KMS-11 (cell line): Measurements from ENCODE around the gene TXNDC16.

Source experiments
- H2AFZ ChIP-seq: fragments of 200-600 bp; sonication (generic); 2 replicates; pipeline ENCODE4 v1.6.1; 2016; ENCODE audit warnings: antibody characterized with exemption, mixed run types, low read depth
- H3K27ac ChIP-seq: fragments of 200-600 bp; sonication (generic); 2 replicates; pipeline ENCODE4 v1.6.1; 2016; ENCODE audit warnings: mild to moderate bottlenecking, mixed run types
- H3K27me3 ChIP-seq: fragments of 200-600 bp; sonication (generic); 2 replicates; pipeline ENCODE4 v1.6.1; 2017; ENCODE audit warnings: mild to moderate bottlenecking, low read depth, mixed run types, moderate library complexity; ENCODE audit not compliant: insufficient read depth
- H3K36me3 ChIP-seq: fragments of 200-600 bp; sonication (generic); 2 replicates; pipeline ENCODE4 v1.6.1; 2017; ENCODE audit warnings: mild to moderate bottlenecking, mixed run types; ENCODE audit not compliant: insufficient read depth
- H3K4me1 ChIP-seq: fragments of 200-600 bp; sonication (generic); 2 replicates; pipeline ENCODE4 v1.6.1; 2016; ENCODE audit warnings: mild to moderate bottlenecking, low read depth, mixed run types; ENCODE audit not compliant: poor library complexity, severe bottlenecking
- H3K4me2 ChIP-seq: fragments of 200-600 bp; sonication (generic); 2 replicates; pipeline ENCODE4 v1.7.0; 2016; ENCODE audit warnings: mild to moderate bottlenecking, mixed run types
- H3K4me3 ChIP-seq: fragments of 200-600 bp; sonication (generic); IDR thresholded peaks from 2 replicates; pipeline ENCODE4 v1.6.1; 2017; ENCODE audit warnings: low read depth, low read length, mixed read lengths; ENCODE audit not compliant: insufficient read depth
- H3K79me2 ChIP-seq: fragments of 200-600 bp; sonication (generic); 2 replicates; pipeline ENCODE4 v1.6.1; 2016; ENCODE audit warnings: low read depth, mixed run types; ENCODE audit not compliant: insufficient read depth
- H3K9ac ChIP-seq: fragments of 200-600 bp; sonication (generic); 2 replicates; pipeline ENCODE4 v1.6.1; 2016; ENCODE audit warnings: mild to moderate bottlenecking, mixed run types
- H4K20me1 ChIP-seq: fragments of 200-600 bp; sonication (generic); 2 replicates; pipeline ENCODE4 v1.6.1; 2016; ENCODE audit warnings: mild to moderate bottlenecking, mixed run types; ENCODE audit not compliant: insufficient read depth
- TF ChIP-seq, protein P1 (sequence below): fragments of 200-600 bp; sonication (generic); conservative IDR thresholded peaks from 2 replicates; pipeline ENCODE4 v1.6.1; 2017; ENCODE audit warnings: low read depth, mild to moderate bottlenecking, antibody characterized with exemption, low read length, moderate library complexity, mixed read lengths

The TXNDC16 gene

DNA sequence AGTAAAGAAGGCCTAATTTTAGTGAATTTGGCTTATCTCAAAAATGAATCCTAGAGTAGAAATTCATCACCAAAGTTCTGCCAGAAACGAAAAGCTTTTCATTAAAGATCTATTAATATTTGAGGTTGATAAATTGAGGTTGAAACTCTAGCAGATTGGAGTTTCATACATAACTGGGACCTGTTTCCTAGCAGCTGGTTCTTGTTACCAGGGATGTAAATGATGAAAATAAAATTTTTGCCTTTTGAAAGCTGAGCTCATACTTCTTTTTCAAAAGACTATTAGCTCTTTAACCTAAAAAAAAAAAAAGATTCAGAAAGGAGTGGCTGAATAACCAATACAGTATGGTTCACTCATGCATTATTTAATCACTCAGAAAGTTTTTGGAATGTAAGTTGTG is 139.9 kb downstream of the TXNDC16 start:
- H3K79me2 ChIP-seq = no peaks in the 10 kb centered on the region
- no peaks in the 10 kb centered on the region for H4K20me1 ChIP-seq
- H3K4me3 ChIP-seq = no peak overlapping the region
- no peak overlapping the region for H2AFZ ChIP-seq
- H3K27me3 ChIP-seq = no peaks in the 10 kb centered on the region
- H3K4me1 ChIP-seq = peaks cover 12% of the 10 kb centered on the region
- H3K27ac ChIP-seq = peak overlapping the region; percentile 20; the same call in 1 of the 2 replicates
- H3K9ac ChIP-seq = no peak overlapping the region
- H3K4me2 ChIP-seq = peak overlapping the region; percentile 21; the same call in 1 of the 2 replicates
- TF ChIP-seq, protein P1, sequence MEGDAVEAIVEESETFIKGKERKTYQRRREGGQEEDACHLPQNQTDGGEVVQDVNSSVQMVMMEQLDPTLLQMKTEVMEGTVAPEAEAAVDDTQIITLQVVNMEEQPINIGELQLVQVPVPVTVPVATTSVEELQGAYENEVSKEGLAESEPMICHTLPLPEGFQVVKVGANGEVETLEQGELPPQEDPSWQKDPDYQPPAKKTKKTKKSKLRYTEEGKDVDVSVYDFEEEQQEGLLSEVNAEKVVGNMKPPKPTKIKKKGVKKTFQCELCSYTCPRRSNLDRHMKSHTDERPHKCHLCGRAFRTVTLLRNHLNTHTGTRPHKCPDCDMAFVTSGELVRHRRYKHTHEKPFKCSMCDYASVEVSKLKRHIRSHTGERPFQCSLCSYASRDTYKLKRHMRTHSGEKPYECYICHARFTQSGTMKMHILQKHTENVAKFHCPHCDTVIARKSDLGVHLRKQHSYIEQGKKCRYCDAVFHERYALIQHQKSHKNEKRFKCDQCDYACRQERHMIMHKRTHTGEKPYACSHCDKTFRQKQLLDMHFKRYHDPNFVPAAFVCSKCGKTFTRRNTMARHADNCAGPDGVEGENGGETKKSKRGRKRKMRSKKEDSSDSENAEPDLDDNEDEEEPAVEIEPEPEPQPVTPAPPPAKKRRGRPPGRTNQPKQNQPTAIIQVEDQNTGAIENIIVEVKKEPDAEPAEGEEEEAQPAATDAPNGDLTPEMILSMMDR = no peak
- no peaks in the 10 kb centered on the region for H3K36me3 ChIP-seq

DNA sequence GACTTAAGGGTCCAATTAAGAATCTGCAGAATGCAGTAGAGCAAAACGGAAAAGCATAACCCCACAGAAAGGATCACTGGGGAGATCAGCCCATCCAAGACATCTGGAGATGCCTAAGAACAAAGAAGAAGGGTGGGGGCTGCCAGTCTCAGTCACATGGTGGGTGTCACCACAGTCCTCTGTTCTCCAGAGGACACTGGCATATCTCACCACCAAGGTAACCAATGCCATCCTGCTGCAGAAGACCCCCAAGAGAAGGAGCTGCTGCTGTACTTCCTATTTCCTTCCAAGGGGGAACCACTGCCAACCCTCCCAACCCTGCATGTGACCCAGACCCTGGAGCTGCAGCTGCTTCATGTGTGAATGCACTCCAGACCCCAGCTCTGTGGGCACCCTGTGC is 147.0 kb downstream of the TXNDC16 start:
- Histone ChIP-seq H3K27ac (no peak overlapping the region), H3K4me3 (no peak overlapping the region), H3K4me2 (no peak overlapping the region), H3K27me3 (no peaks in the 10 kb centered on the region), H2AFZ (no peak overlapping the region), H3K36me3 (no peaks in the 10 kb centered on the region), H3K79me2 (no peaks in the 10 kb centered on the region), H3K4me1 (no peaks in the 10 kb centered on the region), H3K9ac (no peak overlapping the region), H4K20me1 (no peaks in the 10 kb centered on the region)
- TF ChIP-seq, protein P1 = no peak

DNA sequence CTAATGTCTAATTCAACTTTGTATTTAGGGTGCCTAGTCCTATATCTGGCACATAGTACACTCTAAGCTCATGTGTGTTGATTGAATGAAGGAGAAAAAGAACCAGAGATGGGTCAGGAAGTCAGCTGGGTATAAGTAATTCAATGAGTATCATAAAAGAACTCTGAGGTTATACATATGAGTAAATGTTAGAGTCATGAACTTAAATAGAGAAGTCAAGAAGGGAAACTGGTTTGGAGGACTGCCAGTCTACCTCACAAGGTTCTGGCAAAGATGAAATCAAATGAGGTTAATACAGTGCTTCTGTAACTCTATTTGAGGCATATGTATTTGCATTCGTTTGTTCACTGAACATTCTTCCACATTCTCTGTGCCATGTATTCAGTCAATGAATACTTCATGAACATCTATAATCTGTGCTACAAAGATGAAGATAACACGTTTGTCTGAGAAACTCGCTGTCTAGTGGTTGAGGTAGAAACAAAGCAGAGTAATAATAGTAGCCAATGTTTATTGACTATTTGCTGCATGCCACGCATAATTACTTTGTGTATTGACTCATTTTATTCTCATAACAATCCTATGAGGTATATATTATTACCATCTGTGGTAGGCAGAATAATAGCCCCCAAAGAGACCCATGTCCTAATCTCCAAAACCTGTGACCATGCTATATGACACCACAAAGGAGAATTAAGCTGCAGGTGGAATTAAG is 149.3 kb downstream of the TXNDC16 start:
- H3K79me2 ChIP-seq = no peaks in the 10 kb centered on the region
- H3K27ac ChIP-seq = no peak overlapping the region
- H3K4me1 ChIP-seq = no peaks in the 10 kb centered on the region
- no peaks in the 10 kb centered on the region for H3K36me3 ChIP-seq
- no peak overlapping the region for H2AFZ ChIP-seq
- H3K4me2 ChIP-seq = no peak overlapping the region
- no peak overlapping the region for H3K9ac ChIP-seq
- no peaks in the 10 kb centered on the region for H3K27me3 ChIP-seq
- H3K4me3 ChIP-seq = no peak overlapping the region
- H4K20me1 ChIP-seq = no peaks in the 10 kb centered on the region
- TF ChIP-seq, protein P1 = no peak

DNA sequence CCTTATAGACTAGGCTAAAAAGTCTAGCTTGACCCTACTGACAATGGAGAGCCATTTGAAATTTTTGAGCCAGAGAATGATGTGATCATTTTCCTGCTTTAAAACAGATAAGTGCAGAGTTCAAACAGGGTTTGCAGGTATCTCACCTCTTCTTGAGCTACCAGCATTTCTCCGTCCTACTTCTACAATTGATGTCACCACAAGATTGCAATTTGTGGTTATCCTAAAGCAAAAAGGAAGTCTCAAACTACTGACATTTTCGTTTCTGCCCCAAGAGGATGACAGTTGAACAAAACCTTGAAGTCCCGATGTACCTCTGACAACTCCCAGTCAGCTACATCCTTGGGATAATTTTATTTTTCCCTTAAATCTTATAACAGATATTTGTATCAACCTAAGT is 151.5 kb downstream of the TXNDC16 start:
- Histone ChIP-seq H4K20me1 (no peaks in the 10 kb centered on the region), H3K4me3 (no peak overlapping the region)
- TF ChIP-seq, protein P1 = no peak

More for the DNA sequence above, 151.5 kb downstream of the TXNDC16 start:
- Histone ChIP-seq H3K27me3 (no peaks in the 10 kb centered on the region), H2AFZ (no peak overlapping the region), H3K79me2 (no peaks in the 10 kb centered on the region), H3K4me2 (no peak overlapping the region), H3K9ac (no peak overlapping the region), H3K4me1 (no peaks in the 10 kb centered on the region), H3K36me3 (no peaks in the 10 kb centered on the region), H3K27ac (no peak overlapping the region)
